ENCODE measurements around the gene NUTF2.

The NUTF2 gene

GRCh38 chr16:67846063-67846319 lies 742 bp upstream of the NUTF2 start:
- H3K9ac ChIP-seq (ENCODE audit: low read depth, low read length, poor library complexity), result peak overlapping the region; percentile 32
- H3K27me3 ChIP-seq (ENCODE audit: control insufficient read depth in 3 of 3, insufficient read depth in 3 of 3, low read depth in 1 of 3, low read length in 3 of 3), result no peaks in the 10 kb centered on the region
- peak overlapping the region; percentile 81 for H2AFZ ChIP-seq (ENCODE audit: low read length)
- peak overlapping the region; percentile 89 for H3K27ac ChIP-seq (replicated peaks; ENCODE audit: low read length)
- no peak overlapping the region for H3K23ac ChIP-seq (ENCODE audit: low read depth, low read length, poor library complexity)
- H3K4me3 ChIP-seq (ENCODE audit: low read length in 2 of 2), result peak overlapping the region; percentile 82 to 97
- no CpG with 5 or more reads among the region's 2 CpGs for WGBS, 2 donors (ENCODE audit: extremely low coverage in 2 of 2, insufficient read length in 2 of 2, insufficient replicate concordance in 1 of 2)
- no peaks in the 10 kb centered on the region for H3K9me3 ChIP-seq (replicated peaks in 1 of 2; ENCODE audit: control insufficient read depth in 2 of 2, insufficient read depth in 1 of 2, low read depth in 1 of 2, low read length in 2 of 2)
- no peak overlapping the region for H2BK15ac ChIP-seq (ENCODE audit: low read length)
- H3K4me2 ChIP-seq (ENCODE audit: insufficient read depth, low read length, poor library complexity, severe bottlenecking), result peak overlapping the region; percentile 76
- H3K79me1 ChIP-seq (ENCODE audit: low read depth, low read length), result peaks cover 14% of the 10 kb centered on the region
- H2BK120ac ChIP-seq (ENCODE audit: low read depth, low read length), result no peak overlapping the region
- H4K91ac ChIP-seq (ENCODE audit: low read depth, low read length, poor library complexity), result no peak overlapping the region
- peaks cover 22 to 23% of the 10 kb centered on the region in 2 donors for H3K4me1 ChIP-seq (ENCODE audit: control insufficient read depth in 2 of 2, insufficient read depth in 1 of 2, low read depth in 1 of 2, low read length in 2 of 2)
- H4K8ac ChIP-seq (ENCODE audit: low read depth, low read length), result no peak overlapping the region
- no peak overlapping the region for H2AK5ac ChIP-seq (ENCODE audit: low read depth, low read length)
- DNase-seq (ENCODE audit: low spot score), result no peak
- peaks cover 4 to 32% of the 10 kb centered on the region in 2 donors for H3K36me3 ChIP-seq (replicated peaks in 1 of 2; ENCODE audit: control insufficient read depth in 2 of 2, insufficient read depth in 2 of 2, low read length in 2 of 2)
- peak overlapping the region; percentile 79 for H2BK5ac ChIP-seq (ENCODE audit: low read length)
- H3K18ac ChIP-seq (ENCODE audit: low read length), result no peak overlapping the region
- H2BK12ac ChIP-seq (ENCODE audit: low read length), result no peak overlapping the region
- H3K4ac ChIP-seq (ENCODE audit: low read length), result no peak overlapping the region
- H3K14ac ChIP-seq (ENCODE audit: low read length), result no peak overlapping the region

GRCh38 chr16:67847064-67847861 lies 530 bp downstream of the NUTF2 start, which contains the start of gene CENPT:
Gene CENPT, minus strand, starts transcription at chr16:67847693. Its CDS starts 13,834 bp downstream, at chr16:67833859.
- H3K9me3 ChIP-seq (replicated peaks in 1 of 2; ENCODE audit: control insufficient read depth in 2 of 2, insufficient read depth in 1 of 2, low read depth in 1 of 2, low read length in 2 of 2), result no peaks in the 10 kb centered on the region
- H4K91ac ChIP-seq (ENCODE audit: low read depth, low read length, poor library complexity), result no peak within 1 kb of the TSS
- H4K8ac ChIP-seq (ENCODE audit: low read depth, low read length), result no peak within 1 kb of the TSS
- H3K4me3 ChIP-seq (ENCODE audit: low read length in 2 of 2), result peak within 1 kb of the TSS; percentile 97 to 98
- peak within 1 kb of the TSS; percentile 55 for H2BK15ac ChIP-seq (ENCODE audit: low read length)
- H3K4me2 ChIP-seq (ENCODE audit: insufficient read depth, low read length, poor library complexity, severe bottlenecking), result peak within 1 kb of the TSS; percentile 83
- no peak within 1 kb of the TSS for H3K4ac ChIP-seq (ENCODE audit: low read length)
- WGBS, 2 donors (ENCODE audit: extremely low coverage in 2 of 2, insufficient read length in 2 of 2, insufficient replicate concordance in 1 of 2), result no CpG with 5 or more reads among the region's 62 CpGs
- peak within 1 kb of the TSS; percentile 97 for H3K9ac ChIP-seq (ENCODE audit: low read depth, low read length, poor library complexity)
- H3K18ac ChIP-seq (ENCODE audit: low read length), result peak within 1 kb of the TSS; percentile 94
- H2BK12ac ChIP-seq (ENCODE audit: low read length), result no peak within 1 kb of the TSS
- H3K79me1 ChIP-seq (ENCODE audit: low read depth, low read length), result peaks cover 15% of the 10 kb centered on the region
- H2BK120ac ChIP-seq (ENCODE audit: low read depth, low read length), result no peak within 1 kb of the TSS
- H3K23ac ChIP-seq (ENCODE audit: low read depth, low read length, poor library complexity), result peak within 1 kb of the TSS; percentile 83
- H3K14ac ChIP-seq (ENCODE audit: low read length), result peak within 1 kb of the TSS; percentile 75
- peak within 1 kb of the TSS; percentile 79 for H2BK5ac ChIP-seq (ENCODE audit: low read length)
- H3K27me3 ChIP-seq (ENCODE audit: control insufficient read depth in 3 of 3, insufficient read depth in 3 of 3, low read depth in 1 of 3, low read length in 3 of 3), result no peaks in the 10 kb centered on the region
- H3K36me3 ChIP-seq (replicated peaks in 1 of 2; ENCODE audit: control insufficient read depth in 2 of 2, insufficient read depth in 2 of 2, low read length in 2 of 2), result peaks cover 4 to 41% of the 10 kb centered on the region in 2 donors
- H2AK5ac ChIP-seq (ENCODE audit: low read depth, low read length), result peak within 1 kb of the TSS; percentile 73
- peaks cover 22 to 23% of the 10 kb centered on the region in 2 donors for H3K4me1 ChIP-seq (ENCODE audit: control insufficient read depth in 2 of 2, insufficient read depth in 1 of 2, low read depth in 1 of 2, low read length in 2 of 2)
- DNase-seq (ENCODE audit: low spot score), result no peak
- peak within 1 kb of the TSS; percentile 81 for H2AFZ ChIP-seq (ENCODE audit: low read length)
- peak within 1 kb of the TSS; percentile 89 for H3K27ac ChIP-seq (replicated peaks; ENCODE audit: low read length)

GRCh38 chr16:67848118-67848517 lies 1.4 kb downstream of the NUTF2 start:
- WGBS, 2 donors (ENCODE audit: extremely low coverage in 2 of 2, insufficient read length in 2 of 2, insufficient replicate concordance in 1 of 2), result no CpG with 5 or more reads among the region's 11 CpGs
- Histone ChIP-seq H4K91ac (ENCODE audit: low read depth, low read length, poor library complexity) (no peak overlapping the region), H3K4me1 (ENCODE audit: control insufficient read depth in 2 of 2, insufficient read depth in 1 of 2, low read depth in 1 of 2, low read length in 2 of 2) (peaks cover 21% of the 10 kb centered on the region in 2 donors), H3K18ac (ENCODE audit: low read length) (no peak overlapping the region), H3K27ac (replicated peaks; ENCODE audit: low read length) (no peak overlapping the region), H2BK15ac (ENCODE audit: low read length) (no peak overlapping the region), H3K4ac (ENCODE audit: low read length) (no peak overlapping the region), H3K27me3 (ENCODE audit: control insufficient read depth in 3 of 3, insufficient read depth in 3 of 3, low read depth in 1 of 3, low read length in 3 of 3) (no peaks in the 10 kb centered on the region), H2BK5ac (ENCODE audit: low read length) (no peak overlapping the region), H2BK12ac (ENCODE audit: low read length) (no peak overlapping the region), H2AK5ac (ENCODE audit: low read depth, low read length) (no peak overlapping the region), H3K14ac (ENCODE audit: low read length) (no peak overlapping the region), H2AFZ (ENCODE audit: low read length) (no peak overlapping the region), H3K9me3 (replicated peaks in 1 of 2; ENCODE audit: control insufficient read depth in 2 of 2, insufficient read depth in 1 of 2, low read depth in 1 of 2, low read length in 2 of 2) (no peaks in the 10 kb centered on the region), H3K79me1 (ENCODE audit: low read depth, low read length) (peaks cover 10% of the 10 kb centered on the region), H3K36me3 (replicated peaks in 1 of 2; ENCODE audit: control insufficient read depth in 2 of 2, insufficient read depth in 2 of 2, low read length in 2 of 2) (peaks cover 4 to 47% of the 10 kb centered on the region in 2 donors), H2BK120ac (ENCODE audit: low read depth, low read length) (no peak overlapping the region), H3K4me3 (ENCODE audit: low read length in 2 of 2) (peak overlapping the region in 1 of 2 donors; percentile 97), H4K8ac (ENCODE audit: low read depth, low read length) (no peak overlapping the region), H3K23ac (ENCODE audit: low read depth, low read length, poor library complexity) (no peak overlapping the region), H3K4me2 (ENCODE audit: insufficient read depth, low read length, poor library complexity, severe bottlenecking) (peak overlapping the region; percentile 83), H3K9ac (ENCODE audit: low read depth, low read length, poor library complexity) (no peak overlapping the region)
- no peak for DNase-seq (ENCODE audit: low spot score)

GRCh38 chr16:67853670-67854069 lies 6.9 kb downstream of the NUTF2 start:
- H3K27me3 ChIP-seq (ENCODE audit: control insufficient read depth in 3 of 3, insufficient read depth in 3 of 3, low read depth in 1 of 3, low read length in 3 of 3), result no peaks in the 10 kb centered on the region
- no peak overlapping the region for H3K4me2 ChIP-seq (ENCODE audit: insufficient read depth, low read length, poor library complexity, severe bottlenecking)
- H4K8ac ChIP-seq (ENCODE audit: low read depth, low read length), result no peak overlapping the region
- H2BK15ac ChIP-seq (ENCODE audit: low read length), result no peak overlapping the region
- WGBS, 2 donors (ENCODE audit: extremely low coverage in 2 of 2, insufficient read length in 2 of 2, insufficient replicate concordance in 1 of 2), result no CpG with 5 or more reads among the region's 3 CpGs
- H3K18ac ChIP-seq (ENCODE audit: low read length), result no peak overlapping the region
- H3K27ac ChIP-seq (replicated peaks; ENCODE audit: low read length), result no peak overlapping the region
- H3K79me1 ChIP-seq (ENCODE audit: low read depth, low read length), result peaks cover 13% of the 10 kb centered on the region
- H3K23ac ChIP-seq (ENCODE audit: low read depth, low read length, poor library complexity), result no peak overlapping the region
- H3K4ac ChIP-seq (ENCODE audit: low read length), result no peak overlapping the region
- no peak overlapping the region for H4K91ac ChIP-seq (ENCODE audit: low read depth, low read length, poor library complexity)
- H3K4me1 ChIP-seq (ENCODE audit: control insufficient read depth in 2 of 2, insufficient read depth in 1 of 2, low read depth in 1 of 2, low read length in 2 of 2), result peaks cover 0 to 3% of the 10 kb centered on the region in 2 donors
- no peak overlapping the region for H2AFZ ChIP-seq (ENCODE audit: low read length)
- no peak overlapping the region for H3K14ac ChIP-seq (ENCODE audit: low read length)
- no peaks in the 10 kb centered on the region for H3K9me3 ChIP-seq (replicated peaks in 1 of 2; ENCODE audit: control insufficient read depth in 2 of 2, insufficient read depth in 1 of 2, low read depth in 1 of 2, low read length in 2 of 2)
- DNase-seq (ENCODE audit: low spot score), result no peak
- H2AK5ac ChIP-seq (ENCODE audit: low read depth, low read length), result no peak overlapping the region
- H2BK5ac ChIP-seq (ENCODE audit: low read length), result no peak overlapping the region
- H2BK12ac ChIP-seq (ENCODE audit: low read length), result no peak overlapping the region
- peaks cover 2 to 74% of the 10 kb centered on the region in 2 donors for H3K36me3 ChIP-seq (replicated peaks in 1 of 2; ENCODE audit: control insufficient read depth in 2 of 2, insufficient read depth in 2 of 2, low read length in 2 of 2)
- H3K9ac ChIP-seq (ENCODE audit: low read depth, low read length, poor library complexity), result no peak overlapping the region
- H2BK120ac ChIP-seq (ENCODE audit: low read depth, low read length), result no peak overlapping the region
- H3K4me3 ChIP-seq (ENCODE audit: low read length in 2 of 2), result no peak overlapping the region

Measured in neuronal stem cell (in vitro differentiated cells).